HG02970 (cell line): ENCODE results near the gene AK5.
A peak's percentile ranks its signal among the peaks of the same experiment; 100 is the strongest.
"Not testable (repeated sequence)": the region's sequence is repeated elsewhere in the genome, so short reads cannot be mapped to it uniquely, and the experiment has no call there.

Experiments
- ATAC-seq: cut with Tn5 transposase; IDR thresholded peaks from one replicate; pipeline ENCODE4 v1.9.1; 2021; ENCODE audit warnings: mild to moderate bottlenecking, moderate library complexity, moderate number of reproducible peaks; ENCODE audit not compliant: unreplicated experiment, low FRiP score

The AK5 gene

DNA sequence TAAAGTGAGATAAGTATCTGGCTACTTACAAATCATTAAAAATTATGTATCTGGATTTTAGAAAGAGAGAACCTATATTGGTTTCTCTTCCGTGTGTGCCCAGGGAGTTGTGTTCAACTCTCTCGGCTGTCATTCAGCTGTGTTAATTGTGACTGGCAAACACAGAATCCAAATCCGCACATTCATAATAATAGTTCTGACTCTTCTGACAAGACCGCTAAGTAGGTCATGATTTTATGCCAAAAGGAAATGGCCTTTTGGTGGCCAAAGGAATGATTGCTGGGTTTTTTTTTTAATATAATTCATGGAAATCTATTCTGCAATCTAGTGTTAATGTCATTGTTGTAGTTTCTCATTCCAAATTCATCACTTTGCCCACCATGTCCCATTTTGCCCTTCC, 110.7 kb downstream of the AK5 start:
- ATAC-seq, result no peak

DNA sequence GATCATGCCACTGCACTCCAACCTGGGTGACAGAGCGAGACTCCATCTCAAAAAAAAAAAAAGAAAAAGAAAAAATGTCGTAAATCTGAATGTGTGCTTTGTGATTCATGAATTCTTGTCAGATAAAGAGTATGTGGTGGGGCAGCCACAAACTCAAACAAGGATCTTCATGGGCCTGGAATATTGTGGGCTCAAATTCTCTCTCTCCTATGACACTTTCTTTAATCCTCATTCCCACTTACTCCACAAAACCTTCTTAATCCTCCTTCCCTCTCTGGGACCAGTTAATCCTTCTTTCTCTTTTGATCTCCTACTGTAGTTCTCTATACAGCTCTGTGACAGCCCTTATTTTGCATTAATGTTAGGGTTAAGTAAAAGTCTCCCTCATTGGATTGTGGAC, 112.3 kb downstream of the AK5 start:
- no peak for ATAC-seq

DNA sequence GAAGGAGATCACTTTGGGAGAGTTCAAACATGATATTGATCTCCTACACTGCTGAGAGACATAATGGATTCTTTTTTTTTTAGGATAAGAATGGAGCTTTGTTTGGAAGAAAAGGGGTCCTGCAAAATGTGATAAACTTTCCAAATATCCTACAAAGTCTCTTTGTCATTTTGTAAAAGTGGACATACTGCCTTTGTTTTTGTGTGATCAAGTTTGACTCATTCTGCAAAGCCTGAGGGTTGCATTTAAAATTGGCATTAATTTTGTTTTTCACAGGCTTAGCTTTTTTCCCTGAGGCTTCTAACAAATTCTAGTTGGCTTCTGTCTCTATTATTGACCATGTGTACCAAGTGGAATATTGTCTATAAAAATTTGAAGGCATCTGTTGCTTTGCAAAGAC, 113.2 kb downstream of the AK5 start:
- no peak for ATAC-seq

DNA sequence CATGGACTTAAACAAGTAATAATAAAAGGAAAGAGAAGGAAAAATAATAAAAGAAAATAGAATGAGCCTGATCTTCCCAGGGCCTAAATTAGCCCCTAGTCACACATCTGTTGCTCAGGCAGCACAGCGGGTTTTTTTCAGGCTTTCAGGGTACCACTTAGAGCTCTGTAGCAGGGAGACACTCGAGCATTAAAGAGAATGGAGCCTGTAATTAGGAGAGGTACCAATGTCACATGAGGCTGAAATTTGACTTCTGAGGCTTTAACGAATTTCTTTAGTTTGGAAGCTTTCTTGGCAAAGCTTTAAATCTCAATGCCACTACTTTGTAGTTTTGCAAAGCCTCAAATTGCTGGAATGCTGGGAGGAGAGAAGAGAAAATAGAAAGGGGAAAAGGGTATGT, 116.3 kb downstream of the AK5 start:
- ATAC-seq, result no peak

DNA sequence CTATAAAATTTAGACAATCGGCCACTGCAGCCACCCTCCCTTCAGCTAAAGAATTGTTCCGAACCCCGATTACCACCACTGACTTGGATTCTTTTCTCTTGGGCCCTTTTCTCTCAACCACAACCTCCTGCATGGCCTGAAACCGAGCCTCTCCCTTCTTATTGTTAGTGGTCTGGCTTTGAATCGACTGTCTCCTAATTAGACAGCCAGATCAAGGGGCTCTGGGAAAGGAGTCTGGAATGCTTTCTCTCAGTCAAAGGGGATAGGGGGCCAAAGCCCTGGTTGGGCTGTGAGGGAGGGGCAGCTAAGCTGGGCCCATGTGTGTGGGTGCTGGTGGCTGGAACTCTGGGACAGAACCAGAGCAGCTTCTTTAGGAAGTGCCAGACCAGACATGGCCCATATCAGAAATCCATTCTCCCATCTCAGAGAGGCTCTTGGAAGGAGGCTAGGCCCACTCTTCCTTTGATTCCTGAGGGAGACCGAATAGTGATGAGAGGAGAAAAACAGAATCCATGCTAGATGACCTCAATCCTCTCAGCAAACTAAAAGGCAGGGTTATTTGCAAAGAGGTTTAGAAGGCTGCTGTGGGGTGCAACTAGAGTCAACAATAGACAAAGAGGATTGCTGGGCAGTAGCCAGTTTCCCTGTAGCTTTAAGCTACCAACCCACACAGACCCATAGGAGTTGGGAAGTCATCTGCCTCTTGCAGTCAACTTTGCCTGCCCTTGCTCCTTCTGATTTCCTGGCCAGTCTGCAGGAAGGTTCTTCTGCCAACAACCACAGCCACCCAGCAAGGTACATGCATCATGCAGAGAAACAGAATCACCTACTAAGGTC, 117.6 kb downstream of the AK5 start:
- no peak for ATAC-seq

DNA sequence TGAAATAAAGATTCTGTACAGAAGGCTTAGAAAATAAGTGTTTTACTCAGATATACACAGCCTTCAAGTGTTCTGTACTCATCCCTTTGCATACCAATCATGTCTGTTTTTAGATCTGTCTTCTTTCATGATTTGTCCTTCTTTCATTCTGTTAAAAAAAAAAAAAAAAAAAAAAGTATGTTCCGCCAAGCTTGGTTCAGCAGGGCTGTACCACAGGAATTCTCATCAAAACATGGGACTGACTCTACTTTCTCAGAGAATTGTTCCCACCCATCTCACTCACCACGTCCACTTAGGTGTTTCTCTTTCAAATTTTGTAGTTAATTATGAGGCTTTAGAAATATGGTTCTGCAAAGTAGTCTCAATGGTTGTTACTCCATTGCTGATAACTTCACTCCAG, 119.0 kb downstream of the AK5 start:
- no peak for ATAC-seq

DNA sequence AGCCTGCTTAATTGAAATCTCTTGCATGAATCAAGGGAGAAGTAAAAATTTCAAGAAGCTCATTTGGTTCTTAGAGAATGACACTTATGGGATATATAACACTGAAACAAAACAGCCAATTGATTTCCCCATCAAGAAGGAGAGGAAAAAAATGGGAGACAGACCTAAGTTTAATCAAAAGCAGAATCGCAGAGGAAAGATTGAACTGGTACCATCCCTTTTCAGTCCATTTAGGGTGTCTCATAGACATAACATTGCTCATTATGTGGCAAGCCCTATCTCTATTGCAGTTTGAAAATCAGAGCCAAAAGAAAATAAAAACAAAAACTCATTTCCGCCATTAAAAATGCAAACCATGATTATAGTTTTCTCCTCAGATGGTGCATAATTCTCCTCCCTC, 119.6 kb downstream of the AK5 start:
- no peak for ATAC-seq

DNA sequence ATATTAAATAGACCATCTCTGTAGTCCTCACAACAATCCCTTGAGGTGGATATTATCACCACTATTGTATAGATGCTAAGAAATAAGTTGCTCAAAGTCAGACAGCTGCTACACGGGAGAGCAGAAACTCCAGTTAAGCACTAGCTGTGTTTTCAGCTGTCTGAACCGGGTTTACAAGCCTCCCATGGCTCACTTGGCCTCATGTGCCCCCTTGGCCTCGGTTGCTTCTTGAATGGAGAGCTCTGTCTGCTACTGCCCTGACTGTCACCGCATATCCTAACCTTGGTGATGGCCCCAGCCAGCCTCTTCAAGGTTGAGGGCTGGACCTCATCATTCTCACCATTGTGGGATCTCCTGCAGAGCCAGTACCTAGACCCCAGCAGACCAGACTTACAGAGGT, 123.4 kb downstream of the AK5 start:
- ATAC-seq, result no peak

DNA sequence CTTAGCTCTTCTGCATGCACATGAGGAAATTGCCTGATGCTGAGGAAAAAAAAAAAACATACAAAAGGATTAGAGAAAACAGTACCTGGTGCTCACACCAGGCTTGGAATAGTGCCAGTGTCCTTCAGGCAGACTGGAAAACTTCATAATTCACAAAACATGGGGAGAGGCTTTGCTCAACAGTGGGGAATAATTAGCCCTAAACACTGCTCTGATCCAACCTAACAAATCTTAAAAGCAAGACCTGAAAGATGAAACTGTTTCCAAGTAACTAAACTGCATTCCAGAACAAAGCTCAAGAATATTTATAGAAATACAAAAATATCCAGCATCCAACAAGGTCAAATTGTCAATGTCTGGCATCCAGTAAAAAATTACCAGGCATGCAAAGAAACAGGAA, 124.8 kb downstream of the AK5 start:
- ATAC-seq, result no peak

DNA sequence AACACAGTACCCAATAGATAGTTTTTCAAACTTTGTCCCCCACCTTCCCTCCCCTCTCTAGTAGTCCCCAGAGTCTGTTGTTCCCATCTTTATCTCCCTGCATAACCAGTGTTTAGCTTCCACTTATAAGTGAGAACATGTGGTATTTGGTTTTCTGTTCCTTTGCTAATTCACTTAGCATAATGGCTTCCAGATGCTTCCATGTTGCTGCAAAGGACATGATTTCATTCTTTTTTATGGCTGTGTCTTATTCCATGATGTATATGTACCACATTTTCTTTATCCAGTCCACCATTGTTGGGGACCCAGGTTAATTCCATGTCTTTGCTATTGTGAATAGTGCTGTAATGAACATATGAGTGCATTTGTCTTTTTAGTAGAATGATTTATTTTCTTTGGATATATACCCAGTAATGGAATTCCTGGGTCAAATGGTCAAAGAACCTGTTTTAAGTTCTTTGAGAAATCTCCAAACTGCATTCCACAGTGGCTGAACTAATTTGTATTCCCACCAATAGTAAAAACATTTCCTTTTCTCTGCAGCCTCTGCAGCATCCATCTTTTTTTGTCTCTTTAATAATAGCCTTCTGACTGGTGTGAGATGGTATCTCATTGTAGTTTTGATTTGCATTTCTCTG, 126.0 kb downstream of the AK5 start:
- no peak for ATAC-seq

DNA sequence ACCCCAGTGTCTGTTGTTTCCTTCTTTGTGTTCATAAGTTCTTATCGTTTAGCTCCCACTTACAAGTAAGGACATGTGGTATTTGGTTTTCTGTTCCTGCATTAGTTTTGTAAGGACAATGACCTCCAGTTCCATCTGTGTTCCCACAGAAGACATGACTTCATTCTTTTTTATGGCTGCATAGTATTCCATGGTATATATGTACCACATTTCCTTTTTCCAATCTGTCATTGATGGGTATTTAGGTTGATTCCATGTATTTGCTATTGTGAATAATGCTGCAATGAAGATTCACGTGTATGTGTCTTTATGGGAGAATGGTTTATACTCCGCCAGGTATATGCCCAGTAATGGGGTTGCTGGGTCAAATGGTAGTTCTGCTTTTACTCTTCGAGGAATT, 127.1 kb downstream of the AK5 start:
- not testable (repeated sequence) for ATAC-seq

DNA sequence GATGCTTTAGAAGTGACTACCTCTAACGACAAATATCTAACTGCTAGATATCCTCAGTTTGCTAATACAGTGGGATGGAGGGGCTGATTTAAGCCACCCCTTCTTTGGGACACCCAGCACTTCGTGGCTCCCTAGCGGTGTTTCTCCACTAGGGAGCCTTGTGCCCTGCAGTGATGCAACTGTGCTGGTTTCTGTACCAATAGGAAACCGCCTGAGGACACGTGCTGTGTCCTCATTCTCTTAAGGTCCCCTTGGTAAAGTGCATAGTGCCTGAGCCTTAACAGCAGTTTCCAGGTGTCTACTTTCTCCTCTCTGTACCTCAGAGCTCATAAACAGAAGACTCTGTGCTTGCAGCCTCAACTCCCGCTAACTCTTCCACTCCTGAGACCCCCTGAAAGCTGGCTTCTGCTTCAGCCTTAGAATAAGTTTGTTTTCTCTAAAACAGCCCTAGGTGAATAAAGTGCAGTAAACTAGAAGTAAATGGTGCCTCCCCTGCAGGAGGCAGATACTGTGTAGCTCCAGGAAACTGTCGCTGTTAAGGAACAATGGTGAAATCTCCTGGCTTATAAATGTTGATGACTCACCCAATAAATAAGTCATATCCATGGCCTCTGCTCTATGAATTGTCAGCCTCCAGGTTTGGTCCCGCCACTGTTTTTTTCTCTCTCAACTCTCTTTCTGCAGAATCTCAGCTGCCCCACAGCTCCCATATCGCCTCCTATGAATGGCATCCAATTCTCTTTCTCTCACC, 130.4 kb downstream of the AK5 start:
- ATAC-seq, result no peak

DNA sequence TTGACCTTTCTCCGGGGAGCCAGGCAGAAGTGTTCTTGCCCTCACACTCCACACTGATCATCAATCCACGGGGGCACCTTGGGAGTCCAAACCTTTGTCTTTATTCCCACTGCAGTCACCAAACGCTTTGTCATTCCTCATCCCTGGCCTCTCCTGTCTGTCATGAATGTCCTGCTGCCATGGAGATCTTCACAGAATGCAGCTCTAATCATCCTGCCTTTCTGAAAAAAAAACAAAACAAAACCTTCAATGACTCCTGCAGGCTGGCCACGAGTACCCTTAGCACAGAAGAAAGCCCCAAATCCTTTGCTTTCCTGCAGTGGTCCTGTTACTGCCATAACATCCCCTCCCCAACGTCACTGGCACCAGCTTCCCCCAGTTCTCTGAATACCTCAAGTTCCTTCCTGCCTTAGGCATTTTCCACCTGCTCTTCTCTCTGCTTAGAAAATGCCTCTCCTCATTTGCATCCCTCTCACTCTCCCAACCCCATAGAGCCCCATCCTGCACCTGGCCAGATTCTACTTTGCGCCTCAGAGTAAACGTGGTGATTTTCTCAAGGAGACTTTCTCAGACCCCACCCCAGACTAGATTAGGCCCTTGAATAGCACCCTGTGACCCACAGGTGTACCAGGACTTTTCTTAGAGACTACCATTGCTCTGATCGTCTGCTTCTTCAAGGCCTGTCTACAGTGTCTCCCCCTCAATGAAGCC, 131.2 kb downstream of the AK5 start:
- ATAC-seq, result peak; percentile 36

DNA sequence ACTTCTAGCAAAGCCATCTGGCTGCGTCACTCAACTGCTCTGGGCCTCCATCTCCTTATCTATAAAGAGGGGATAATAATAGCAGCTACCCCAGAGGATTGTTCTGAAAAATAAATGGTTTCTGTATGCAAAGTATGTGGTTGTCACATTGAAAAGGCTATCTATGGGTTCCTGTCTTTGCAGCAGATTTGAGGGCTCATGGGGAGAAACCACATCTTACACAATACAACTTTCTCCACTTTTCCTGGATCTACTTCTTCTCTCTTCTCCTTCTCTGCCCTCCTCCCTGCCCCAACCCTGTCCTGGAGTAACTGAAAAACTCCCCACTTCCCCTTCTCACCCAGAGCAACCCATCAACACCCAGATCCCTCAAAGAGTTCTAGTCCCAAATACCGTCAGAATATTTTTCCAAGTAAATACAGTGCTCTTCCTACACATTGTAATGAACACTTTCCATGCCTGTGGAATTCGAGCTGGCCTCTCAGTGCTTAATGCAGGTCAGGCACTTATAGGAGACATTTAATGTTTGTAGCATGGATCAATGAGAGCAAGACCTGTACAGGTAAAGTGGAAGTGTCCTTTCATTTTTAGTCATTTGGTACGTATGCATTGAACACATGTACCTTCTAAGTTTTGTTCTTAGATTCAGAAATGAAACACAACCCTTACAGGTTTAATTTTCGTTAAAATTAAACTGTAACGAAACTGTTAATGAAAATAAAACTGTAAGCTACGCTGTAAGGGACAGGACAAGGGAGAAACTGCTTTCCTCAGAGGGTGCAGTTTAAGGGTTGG, 131.9 kb downstream of the AK5 start:
- peak; percentile 83 for ATAC-seq

DNA sequence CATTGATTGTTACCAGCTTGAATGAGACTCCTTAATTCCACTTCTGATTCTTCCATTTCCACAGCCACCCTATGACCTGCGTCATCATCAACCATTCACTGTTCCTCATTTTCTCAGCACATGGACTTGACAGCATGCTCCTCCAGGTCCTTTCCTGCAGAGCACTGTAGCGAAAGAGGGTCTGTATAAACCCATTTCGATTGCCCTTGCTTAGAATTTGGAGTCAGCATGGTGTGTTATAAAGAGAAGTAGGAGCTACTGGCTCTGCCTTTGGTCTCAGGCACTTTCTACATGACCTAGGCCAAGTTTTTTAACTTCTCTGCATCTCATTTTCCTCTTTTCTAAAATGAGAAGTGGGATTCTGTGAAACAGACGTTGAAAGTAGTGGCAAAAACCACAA, 133.8 kb downstream of the AK5 start:
- ATAC-seq, result no peak

DNA sequence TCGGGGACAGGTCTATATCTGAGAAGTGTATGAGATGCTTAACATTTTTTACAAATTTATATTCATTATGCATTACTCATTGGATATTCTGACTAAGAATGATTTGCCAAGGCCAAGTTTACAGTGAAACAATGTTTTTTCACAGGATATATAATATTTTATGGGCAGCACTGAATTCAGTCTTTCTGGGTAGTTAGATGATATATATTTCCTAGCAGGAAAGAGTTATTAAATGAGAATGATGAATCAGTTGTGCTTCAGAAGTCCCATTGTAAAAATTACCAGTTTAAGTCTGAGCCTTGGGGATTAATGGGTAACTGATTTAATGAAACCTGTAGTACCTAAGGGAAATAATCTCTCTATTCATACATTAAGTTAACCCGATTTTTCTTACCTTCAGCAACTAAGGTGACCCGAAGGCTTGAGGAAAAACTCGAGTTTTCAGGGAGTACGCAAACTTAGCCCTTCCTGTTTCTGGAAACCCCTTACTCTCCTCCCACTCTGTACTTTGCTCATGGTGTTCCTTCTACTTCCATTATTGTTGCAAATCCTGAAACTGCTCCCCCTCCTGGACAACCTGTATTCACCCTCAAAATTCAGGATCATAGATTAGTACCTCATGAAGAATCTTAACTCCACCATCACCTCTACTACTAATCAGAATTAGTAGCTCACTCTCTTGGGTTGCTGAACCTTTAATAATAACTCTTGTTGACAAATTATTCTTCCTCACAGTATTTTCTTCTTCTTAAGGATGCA, 135.1 kb downstream of the AK5 start:
- ATAC-seq, result no peak

DNA sequence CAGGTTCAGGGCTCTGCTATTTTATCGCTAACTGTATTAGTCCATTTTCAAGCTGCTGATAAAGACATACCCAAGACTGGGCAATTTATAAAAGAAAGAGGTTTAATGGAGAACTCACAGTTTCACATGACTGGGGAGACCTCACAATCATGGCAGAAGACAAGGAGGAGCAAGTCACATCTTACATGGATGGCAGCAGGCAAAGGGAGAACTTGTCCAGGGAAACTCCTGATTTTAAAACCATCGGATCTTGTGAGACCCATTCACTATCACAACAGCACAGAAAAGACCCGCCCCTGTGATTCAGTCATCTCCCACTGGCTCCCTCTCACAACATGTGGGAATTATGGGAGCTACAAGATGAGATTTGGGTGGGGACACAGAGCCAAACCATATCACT, 136.2 kb downstream of the AK5 start:
- not testable (repeated sequence) for ATAC-seq

DNA sequence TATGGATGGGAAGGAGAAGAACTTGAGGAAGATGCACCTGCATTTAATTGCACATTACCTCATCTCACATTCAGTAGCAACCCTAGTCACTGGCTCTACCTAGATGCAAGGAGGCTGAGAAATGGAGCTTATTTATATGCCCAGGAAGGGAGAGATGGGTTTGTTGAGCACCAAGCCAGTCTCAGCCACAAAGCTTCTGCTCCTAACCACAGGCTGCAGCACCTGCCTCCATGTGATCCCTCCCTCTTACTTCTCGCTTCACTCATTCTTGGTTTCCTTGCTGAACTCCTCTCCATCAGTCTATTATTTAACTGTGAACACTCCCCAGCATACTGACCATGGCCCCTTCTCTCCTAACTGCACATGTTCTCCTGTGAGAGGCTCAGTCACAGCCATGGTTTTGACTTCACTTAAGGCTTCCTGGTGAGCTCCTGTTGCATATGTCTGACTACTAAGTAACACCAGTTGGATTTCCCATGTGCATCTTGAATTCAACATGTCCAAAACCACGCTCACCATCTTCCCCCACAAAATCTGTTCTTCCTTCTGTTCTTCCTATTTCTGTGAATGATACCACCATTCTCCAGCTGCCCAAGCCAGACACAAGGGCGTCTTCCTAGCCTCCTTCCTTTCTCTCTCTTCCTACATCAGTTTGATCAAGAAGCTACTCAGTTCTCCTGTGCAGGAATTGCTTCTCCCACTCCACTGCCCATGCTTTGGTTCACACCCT, 139.8 kb downstream of the AK5 start:
- ATAC-seq, result no peak

DNA sequence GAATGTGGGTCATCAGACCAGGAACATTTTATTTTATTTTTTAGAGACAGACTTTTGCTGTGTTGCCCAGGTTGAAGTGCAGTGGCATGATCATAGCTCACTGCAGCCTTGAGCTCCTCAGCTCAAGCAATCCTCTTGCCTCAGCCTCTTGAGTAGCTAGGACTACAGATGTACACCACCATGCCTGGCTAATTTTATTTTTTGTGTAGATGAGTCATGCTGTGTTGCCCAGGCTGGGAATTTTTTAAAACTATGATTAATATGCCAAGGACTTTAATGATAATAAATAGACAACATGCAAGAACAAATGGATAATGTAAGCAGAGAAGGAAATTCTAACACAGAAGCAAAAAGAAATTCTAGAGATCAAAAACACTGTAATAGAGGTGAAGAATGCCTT, 142.4 kb downstream of the AK5 start:
- no peak for ATAC-seq
